NCI-H2171 treated with DMSO at 0.1 percent for 48 hours (cell line): ENCODE measurements around the gene RAB8B.
"Not testable (repeated sequence)": the region's sequence is repeated elsewhere in the genome, so short reads cannot be mapped to it uniquely, and the experiment has no call there.

ENCODE experiments used
- DNase-seq: peaks from one replicate; lab custom pipeline; 2025; lab: John Stamatoyannopoulos, UW

RAB8B gene

DNA sequence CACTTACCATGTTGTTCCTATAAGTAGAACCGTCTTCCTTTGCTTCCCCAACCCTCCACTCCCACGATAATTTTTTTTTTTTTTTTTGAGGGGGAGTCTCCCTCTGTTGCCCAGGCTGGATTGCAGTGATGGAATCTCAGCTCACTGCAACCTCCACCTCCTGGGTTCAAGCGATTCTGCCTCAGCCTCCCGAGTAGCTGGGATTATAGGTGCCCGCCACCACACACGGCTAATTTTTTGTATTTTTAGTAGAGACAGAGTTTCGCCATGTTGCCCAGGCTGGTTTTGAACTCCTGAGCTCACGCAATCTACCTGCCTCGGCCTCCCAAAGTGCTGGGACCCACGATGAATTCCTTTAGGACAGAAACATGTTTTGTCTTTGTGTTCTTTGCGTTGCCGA is 19.4 kb downstream of the RAB8B start:
- not testable (repeated sequence) for DNase-seq

DNA sequence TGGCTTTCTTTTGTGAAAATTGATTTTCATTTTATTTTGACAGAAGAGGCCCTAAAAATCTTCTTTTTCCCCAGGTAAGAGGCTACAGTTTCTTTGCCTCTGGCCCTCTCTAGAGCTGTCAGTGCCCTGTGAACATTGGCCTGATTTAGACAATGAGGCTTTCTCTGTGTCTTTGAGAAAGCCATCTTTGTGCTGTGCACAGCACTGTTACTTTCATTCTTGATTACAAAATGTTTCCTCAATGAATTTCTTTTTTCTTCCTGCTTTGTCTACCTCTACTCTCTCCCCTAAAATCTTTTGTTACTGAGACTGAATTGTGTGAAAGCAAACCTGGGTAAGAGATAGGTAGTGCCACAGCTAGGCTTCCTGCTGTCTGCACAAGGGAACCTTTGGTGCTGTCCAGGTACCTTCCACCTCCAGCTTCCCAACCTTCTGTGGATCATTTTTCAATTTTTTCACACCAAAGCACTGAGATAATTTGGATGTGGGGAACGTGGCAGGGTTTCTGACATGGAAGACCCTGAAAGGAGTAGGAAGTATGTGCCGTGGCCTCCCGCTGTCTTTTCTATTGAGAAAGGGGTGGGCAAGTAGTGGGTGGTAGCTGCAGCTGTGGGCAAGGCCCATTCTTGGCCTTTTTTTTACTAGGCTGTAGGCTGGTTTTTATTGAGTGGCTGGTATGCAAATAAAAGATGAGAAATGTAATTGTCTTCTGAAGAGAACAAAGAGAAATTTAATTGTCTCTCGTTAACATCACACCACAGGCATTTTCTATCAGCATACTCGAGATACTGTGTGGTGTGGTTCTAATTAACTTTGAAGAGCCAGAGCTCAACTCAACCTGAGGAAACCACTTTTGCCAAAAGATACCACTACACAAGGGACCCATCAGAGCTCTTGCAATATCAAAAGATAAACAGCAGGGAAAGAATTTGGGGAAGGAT is 21.0 kb downstream of the RAB8B start:
- no peak for DNase-seq

DNA sequence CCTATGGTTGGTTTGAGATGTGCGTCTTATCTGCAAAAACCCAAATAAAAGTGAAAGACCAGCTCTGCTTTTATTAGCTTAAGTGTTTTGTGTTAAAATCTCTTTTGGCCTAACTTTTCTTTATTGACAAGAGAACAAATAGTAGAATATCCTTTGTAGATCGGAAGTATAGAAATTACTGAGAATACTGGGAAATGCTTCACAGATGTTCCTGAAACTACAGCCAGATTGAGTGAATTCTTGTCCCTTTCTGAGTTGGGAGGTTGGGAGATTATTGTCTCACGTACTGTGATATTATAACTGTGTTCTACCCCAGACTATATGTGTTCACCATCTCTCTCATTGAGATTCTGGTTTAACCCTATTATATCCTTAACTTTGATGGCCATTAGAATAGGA is 21.7 kb downstream of the RAB8B start:
- DNase-seq, result no peak

DNA sequence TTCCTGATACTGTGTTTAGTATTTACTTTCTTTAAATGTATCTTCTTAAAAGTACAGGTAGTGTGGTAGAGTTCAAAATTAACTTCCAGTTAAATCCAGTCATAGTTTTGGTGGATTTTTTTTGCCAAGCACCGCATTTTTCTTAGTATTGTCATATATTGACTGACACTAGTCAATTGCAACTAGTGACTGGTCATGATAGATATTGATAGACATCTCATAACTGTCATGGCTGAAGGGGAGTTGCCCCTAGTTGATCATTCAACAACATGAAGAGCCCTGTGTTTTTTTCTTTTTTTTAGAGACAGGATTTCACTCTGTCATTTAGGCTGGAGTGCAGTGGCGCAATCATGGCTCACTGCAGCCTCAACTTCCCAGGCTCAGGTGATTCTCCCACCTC is 22.1 kb downstream of the RAB8B start:
- no peak for DNase-seq

DNA sequence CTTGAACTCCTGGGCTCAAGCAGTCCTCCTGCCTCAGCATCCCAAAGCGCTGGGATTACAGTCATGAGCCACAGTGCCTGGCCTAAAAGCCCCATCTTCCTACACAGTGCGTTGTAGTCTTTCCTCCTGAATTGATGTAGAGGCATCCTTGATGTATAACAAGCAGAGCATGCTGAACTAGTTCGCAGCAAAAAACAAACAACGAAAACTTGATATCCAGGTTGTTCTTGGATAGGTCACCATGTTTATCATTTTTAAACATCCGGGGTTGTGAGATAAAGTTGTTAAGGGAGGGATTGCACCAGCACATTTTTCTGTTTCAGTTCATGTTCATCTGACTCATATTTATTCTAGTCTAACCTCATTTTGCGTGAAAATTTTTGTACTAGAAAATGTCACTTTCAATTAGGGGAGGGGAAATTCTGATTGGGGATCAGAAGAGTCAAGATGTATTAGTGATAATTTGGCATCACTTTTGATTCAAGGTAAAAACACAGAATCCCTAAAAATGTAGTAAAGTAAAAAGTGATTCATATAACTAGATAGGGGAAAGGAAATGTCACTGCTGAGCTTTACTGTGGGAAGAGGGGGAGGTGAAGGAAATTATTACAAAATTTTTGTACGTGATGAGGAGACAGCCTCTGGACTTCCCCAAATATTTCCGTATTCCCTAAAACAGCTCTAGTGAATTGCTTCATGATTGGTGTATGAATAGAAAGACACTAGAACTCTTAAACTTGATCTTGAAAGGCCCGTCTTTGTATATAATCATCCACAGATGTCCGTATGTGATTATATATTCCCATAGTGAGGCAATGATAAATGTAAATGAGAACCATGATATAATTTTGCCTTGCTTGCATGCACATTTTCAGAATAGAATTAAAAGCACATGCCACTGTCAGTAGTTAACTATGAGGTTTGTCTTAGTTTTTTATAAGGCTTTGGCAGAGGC is 22.9 kb downstream of the RAB8B start:
- no peak for DNase-seq

DNA sequence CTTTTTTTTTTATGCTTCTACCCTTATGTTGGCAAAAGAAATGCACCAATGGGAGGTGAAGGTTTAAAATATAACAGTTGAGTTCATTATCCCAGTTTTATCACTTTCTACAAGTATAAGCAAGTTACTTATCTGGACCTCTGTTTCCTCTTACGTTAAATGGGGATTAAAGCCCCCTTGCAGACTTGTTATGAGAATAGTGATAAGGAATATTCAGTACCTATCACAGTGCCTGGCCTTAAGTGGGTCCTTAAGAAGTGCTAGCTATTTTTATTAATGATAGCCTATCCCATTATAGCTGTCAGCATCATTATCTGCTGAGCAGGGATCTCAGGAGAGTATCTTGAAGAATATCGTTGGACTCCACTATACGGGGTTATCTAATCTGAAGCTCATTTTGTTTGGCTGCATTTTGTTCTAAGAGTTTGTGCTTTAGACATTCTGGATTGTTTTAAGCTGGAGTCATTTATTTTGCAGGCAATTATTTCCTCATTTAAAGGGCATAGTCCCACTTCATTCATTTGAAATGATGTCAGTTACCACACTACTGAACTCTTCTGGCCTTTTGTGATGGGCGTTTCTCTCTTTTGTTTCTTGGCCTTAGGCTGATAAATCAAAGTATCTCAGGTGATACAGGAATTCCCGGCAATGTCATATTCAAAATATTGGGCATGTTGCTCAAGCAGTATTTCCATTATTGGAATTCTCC is 28.8 kb downstream of the RAB8B start:
- no peak for DNase-seq

DNA sequence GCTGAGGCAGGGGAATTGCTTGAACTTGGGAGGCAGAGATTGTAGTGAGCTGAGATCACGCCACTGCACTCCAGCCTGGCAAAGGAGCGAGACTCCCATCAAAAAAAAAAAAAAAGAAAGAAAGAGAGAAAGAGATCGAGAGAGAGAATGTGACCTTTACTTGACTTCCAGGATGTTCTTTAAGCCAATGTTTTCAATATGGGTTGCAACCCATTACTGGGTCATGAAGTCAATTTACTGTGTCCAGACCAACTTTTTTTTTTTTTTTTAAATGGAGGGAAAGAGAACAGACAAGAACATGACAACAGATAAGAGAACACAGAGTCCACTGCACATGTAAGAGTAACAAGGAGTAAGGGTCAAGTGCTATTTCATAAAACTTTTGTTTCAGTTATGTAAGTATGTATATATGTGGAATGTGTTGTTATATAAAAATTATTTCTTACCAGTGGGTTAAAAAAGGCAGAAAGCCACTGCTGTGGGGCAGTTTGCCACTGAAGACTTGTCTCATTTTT is 29.8 kb downstream of the RAB8B start:
- no peak for DNase-seq

DNA sequence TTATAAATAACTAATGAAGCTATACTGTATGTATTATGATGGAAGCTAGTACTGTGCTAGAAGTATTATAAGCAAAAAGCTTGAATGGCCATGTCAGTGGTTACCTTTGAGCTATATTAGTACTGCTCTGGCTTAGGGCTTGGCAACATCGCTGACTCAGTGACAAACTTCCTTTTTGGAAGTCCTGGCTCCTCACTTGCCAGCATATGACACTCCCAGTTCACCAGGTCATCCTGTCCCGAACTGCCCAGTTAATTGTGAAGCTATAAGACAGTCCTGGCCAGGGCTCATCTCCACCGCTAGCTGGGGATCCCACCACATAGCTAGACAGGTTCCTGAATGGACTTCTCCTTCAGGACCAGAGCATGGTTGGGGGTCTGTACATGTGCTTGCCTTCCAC is 31.9 kb downstream of the RAB8B start:
- DNase-seq, result no peak

DNA sequence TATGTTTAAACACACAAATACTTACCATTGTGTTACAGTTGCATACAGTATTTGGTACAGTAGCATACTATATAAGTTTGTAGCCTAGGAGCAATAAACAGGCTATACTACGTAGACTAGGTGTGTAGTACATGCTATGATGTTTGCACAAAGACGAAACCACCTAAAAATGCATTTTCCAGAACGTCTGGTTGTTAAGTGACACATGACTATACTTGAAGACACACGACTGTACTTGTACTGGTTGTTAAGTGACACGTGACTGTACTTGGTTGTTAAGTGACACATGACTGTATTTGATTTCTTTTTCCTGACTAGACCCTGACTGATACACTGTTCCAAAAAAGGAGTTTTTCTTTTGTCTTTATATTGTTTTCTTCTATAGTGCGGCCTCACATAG is 34.1 kb downstream of the RAB8B start:
- DNase-seq, result no peak

DNA sequence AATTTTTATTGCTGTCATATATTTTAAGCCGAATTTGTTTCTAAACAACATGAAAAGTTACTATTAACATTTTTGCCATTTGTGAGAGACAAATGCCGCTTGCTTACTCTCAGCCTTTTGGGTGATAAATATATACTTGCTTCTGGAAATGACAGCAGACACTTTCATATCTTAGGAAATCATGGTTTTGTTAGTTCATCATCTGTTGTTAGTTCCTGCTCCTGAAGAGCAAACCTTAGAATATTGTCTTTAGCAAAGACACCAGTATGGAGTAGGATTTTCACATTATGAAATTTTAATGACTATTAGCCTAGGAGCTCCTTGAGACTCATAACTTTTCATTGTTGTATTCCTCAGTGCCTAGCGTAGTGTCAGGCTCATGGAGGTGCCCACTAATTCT is 36.0 kb downstream of the RAB8B start:
- no peak for DNase-seq

DNA sequence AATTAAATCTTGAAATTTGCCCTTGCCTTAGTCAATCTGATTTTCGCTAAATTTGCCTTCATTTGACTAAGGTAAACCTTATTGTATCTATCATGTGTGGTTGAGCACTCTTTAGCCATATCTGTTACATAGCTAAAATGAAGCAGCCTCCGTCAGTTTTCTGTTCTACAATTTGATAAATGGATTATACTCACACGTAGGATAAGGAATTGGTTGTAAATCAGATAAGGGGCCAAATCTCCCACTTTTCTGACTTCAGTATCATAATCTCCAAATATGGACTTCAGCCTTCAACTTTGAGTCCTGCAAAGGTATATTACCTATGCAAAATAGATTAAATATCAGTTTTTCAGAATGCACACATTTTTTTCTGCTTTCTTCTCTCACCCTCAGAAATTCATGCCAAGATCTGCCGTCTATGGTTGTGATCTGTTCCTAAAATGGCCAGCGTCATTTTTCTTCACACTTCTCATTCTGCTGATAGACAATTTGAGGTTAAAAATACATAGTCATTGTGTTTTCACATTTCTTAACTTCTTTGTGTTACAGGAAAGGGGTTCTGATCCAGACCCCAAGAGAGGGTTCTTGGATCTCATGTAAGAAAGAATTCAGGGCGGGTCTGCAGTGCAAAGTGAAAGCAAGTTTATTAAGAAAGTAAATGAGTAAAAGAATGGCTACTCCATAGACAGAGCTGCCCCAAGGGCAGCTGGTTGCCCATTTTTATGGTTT is 36.9 kb downstream of the RAB8B start:
- DNase-seq, result no peak

DNA sequence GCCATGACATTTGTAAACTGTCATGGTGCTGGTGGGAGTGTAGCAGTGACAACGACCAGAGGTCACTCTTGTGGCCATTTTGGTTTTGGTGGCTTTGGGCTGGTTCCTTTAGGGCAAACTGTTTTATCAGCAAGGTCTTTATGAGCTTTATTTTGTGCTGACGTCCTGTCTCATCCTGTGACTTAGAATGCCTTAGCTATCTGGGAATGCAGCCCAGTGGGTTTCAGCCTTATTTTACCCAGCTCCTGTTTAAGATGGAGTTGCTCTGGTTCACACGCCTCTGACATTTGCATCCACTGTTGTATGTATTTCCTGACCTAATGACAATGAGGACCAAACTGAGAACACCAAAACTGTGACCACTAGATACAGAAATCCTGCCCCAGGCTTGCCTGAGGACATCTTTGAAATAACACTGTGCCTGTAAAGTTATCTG is 37.6 kb downstream of the RAB8B start:
- DNase-seq, result no peak

DNA sequence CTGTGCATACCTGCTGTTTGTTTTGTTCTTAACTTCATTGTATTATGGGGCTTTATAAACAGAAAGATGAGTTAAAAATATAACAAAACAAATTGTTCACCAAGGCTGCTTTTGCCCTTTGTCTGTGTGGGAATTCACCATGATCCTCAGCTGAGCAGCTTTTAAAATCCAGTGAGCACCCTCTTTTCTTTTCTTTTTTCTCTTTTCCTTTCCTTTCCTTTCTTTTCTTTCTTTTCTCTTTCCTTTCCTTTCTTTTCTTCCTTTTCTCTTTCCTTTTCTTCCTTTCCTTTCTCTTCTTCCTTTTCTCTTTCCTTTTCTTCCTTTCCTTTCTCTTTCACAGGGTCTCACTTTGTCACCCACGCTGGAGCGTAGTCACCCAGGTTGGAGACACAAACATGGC is 38.3 kb downstream of the RAB8B start:
- no peak for DNase-seq

DNA sequence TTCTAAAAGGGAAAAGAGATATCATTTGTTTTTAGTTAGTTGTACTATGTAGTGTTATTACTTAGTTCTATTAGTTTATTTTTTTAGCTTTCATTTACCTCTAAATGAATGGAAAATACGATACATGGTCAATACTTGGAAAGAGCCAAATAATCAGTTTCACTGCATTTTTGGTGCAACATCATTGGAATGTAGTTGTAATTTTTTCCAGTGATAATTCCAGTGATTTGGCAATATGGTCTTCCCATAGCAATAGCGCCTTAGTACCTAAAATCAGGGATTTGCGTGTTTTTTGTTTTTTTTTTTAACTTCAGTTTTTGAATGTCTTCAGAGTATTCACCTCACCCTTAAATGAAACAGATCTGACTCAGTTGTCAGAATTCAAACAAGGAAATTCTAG is 41.8 kb downstream of the RAB8B start:
- no peak for DNase-seq

DNA sequence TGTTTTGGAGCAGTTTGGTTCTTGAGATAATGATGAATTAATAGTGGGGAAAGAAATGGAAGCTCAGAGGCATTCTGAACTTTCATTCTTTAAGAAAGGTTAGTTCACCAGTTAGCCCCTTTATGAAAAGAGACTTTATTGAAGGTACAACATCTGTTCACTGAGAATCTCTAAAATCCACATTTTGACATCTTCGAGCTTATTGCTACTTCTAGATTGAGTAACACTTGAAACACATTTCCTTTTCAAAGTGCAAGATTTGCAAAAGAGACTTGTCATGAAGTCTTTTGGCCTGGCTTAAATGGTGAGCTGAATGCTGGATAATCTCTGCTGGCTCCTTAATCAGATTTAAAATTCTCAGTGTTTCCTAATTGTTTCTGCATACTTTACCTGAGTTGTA is 42.3 kb downstream of the RAB8B start:
- no peak for DNase-seq

DNA sequence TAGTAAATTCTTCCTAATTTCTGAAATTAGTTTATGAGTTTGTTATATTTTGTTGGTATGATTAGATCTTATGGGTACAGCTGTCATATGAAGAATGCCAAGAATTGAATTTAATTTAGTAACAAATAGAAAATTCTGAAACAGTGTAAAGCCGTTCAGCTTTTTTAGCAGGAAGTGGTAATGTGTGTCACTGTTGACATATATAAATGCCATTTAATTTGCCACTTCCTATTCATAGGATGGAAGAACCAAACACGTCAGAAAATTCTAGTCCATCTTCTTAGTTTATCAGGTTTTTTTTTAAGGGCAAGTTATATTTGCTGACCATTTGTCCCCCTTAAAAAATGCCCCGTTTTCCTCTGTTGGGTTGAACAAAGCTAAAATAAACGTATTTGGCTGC is 43.0 kb downstream of the RAB8B start:
- DNase-seq, result no peak

DNA sequence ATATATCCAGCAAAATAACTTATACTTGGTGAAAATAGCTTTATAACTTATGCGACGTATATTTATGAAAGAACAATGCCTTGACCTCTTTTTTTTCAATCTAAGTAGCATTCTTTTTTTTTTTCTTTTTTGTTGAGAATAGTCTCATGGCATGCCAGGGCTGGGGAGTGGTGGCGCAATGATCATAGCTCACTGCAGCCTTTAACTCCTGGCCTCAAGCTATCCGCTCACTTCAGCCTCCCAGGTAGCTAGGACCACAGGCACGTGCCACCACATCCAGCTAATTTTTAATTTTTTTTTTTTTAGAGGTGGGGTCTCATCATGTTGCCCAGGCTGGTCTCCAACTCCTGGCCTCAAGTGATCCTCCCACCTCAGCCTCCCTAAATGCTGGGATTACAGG is 43.5 kb downstream of the RAB8B start:
- no peak for DNase-seq

DNA sequence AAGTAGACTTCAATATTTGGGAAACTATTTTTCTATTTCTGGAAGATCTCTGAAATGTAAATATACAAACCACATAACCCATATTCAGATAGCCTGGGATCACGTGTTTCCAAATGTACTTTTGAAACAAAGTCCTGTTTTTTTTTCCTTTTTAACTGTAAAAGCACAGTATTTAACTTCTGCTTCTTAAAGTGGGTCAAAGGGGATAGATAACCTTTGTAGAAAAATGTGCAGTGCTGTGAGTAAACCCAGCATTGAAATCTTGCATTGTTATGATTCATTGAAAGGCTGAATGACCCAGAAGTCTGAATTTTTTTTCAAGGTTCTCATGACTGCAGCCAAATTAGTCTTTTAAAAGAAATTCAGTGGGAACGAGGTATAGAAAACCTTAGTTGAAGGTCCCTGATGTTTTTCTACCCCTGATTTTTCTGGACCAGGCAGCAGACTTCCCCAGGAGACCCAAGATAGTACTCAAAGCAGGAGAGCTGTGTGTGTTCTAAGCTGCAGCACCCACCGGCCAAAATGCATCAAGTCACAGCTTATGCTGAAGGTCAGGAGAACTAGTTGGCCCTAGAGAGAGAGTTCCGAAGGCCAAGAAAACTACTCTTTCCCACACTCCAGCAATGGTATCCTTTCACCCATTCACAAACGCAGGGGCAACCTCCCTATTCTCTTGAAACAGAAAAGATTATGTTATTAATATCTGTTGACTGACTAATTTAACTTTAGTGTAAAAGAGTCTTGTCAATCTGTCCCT is 44.4 kb downstream of the RAB8B start:
- no peak for DNase-seq

DNA sequence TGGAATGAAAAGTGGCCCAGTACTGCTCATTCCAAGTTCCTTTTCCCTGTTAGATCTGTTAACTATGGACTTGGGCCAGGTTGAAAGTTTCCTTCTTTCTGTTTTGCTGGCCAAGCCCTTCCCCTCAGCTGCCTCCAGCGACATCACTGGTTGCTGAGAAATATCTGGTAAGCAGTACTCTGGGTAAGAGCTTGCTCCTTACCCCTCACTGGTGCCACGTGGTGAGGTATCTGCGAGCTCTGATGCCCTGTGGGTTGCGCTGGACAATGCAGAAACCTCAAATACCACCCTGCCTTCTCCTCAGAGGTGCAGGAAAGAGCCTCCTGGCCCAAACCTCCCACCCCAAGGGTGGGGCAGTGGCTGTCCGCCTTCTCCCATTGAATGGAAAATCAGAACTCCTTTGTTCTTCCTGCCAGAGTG is 45.1 kb downstream of the RAB8B start:
- no peak for DNase-seq

DNA sequence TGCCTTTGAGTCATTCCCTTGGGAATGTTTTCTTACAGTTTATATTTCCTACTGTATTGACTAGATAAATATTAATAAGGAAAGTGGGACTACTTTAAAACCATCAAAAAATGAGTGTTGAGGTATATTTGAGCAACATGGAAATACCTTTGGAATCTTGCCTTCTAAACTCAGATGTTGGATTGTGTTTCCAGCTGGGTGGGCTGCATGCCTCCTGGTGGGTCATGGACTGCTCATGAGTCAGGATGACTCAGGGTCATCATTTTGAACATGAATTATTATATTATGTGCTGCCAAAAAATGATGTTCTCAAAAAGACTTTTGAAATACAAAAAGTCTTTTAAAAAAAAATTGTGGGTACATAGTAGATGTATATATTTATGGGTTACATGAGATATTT is 46.9 kb downstream of the RAB8B start:
- no peak for DNase-seq

DNA sequence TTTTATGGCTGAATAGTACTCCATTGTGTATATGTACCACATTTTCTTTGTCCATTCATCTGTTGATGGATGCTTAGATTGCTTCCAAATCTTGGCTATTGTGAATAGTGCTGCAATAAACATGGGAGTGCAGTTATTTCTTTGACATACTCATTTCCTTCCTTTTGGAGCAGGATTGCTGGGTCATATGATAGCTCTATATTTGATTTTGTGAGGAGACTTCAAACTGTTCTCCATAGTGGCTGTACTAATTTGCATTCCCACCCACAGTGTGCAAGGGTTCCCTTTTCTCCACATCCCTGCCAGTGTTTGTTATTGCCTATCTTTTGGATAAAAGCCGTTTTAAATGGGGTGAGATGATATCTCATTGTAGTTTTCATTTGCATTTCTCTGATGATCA is 47.7 kb downstream of the RAB8B start:
- DNase-seq, result not testable (repeated sequence)
